GM12878 (cell line): ENCODE data around the gene GLIPR2. TPM values are rescaled to one million over a fixed set of nuclear protein-coding genes. Genes with fewer than 3 reads are reported as not detected.

Experiments used
- ASH2L ChIP-seq: fragments of 300-600, 200-600 bp; sonication (generic); IDR thresholded peaks from 2 replicates; pipeline ENCODE4 v1.6.1; 2017; ENCODE audit warnings: low read depth, mild to moderate bottlenecking, borderline replicate concordance
- BCL11A ChIP-seq: IDR thresholded peaks from 2 replicates; pipeline ENCODE4 v1.6.1; 2011; ENCODE audit warnings: low read depth, low read length
- BHLHE40 ChIP-seq, 2 experiments: fragments of 450-650 bp in 1 of 2; IDR thresholded peaks; 2 replicates each; pipeline ENCODE4 v1.6.1; 2011 to 2017; ENCODE audit warnings: low read depth in 2 of 2, borderline replicate concordance in 1 of 2, improper control_type of control experiment in 1 of 2, low read length in 1 of 2, mild to moderate bottlenecking in 1 of 2
- CBX3 ChIP-seq: fragments of 200-600 bp; sonication (generic); IDR thresholded peaks from 2 replicates; pipeline ENCODE4 v1.6.1; 2016; ENCODE audit warnings: low read depth, borderline replicate concordance
- EED ChIP-seq: sonication (generic); IDR thresholded peaks from 2 replicates; pipeline ENCODE4 v1.6.1; 2016; ENCODE audit warnings: antibody characterized with exemption, low read depth
- ETV6 ChIP-seq, 2 experiments: fragments of 450-650 bp in 1 of 2; IDR thresholded peaks in 1 of 2; conservative IDR thresholded peaks in 1 of 2; 2 replicates each; pipeline ENCODE4 v1.6.1; 2014; ENCODE audit warnings: antibody characterized with exemption in 1 of 2, borderline replicate concordance in 1 of 2, low read depth in 1 of 2, mild to moderate bottlenecking in 1 of 2, moderate library complexity in 1 of 2
- FOXK2 ChIP-seq: fragments of 450-650 bp; IDR thresholded peaks from 2 replicates; pipeline ENCODE4 v1.6.1; 2017; ENCODE audit warnings: mild to moderate bottlenecking, moderate library complexity
- HCFC1 ChIP-seq: fragments of 150-350 bp; IDR thresholded peaks from 2 replicates; pipeline ENCODE4 v1.6.1; 2014; ENCODE audit warnings: low read length
- IKZF1 ChIP-seq: fragments of 450-650 bp; conservative IDR thresholded peaks from 2 replicates; pipeline ENCODE4 v1.6.1; 2017; ENCODE audit warnings: antibody characterized with exemption, mild to moderate bottlenecking
- IRF4 ChIP-seq: IDR thresholded peaks from 2 replicates; pipeline ENCODE4 v1.6.1; 2011; ENCODE audit warnings: low read depth, low read length
- JUNB ChIP-seq: IDR thresholded peaks from 2 replicates; pipeline ENCODE4 v1.6.1; 2016; ENCODE audit warnings: antibody characterized with exemption, mild to moderate bottlenecking
- KLF5 ChIP-seq: fragments of 450-650 bp; IDR thresholded peaks from 2 replicates; pipeline ENCODE4 v1.6.1; 2014; ENCODE audit warnings: mild to moderate bottlenecking; ENCODE audit not compliant: partially characterized antibody
- LARP7 ChIP-seq: fragments of 450-650 bp; IDR thresholded peaks from 2 replicates; pipeline ENCODE4 v1.6.1; 2017; ENCODE audit warnings: mild to moderate bottlenecking
- MEF2B ChIP-seq: fragments of 450-650 bp; IDR thresholded peaks from 2 replicates; pipeline ENCODE4 v1.6.1; 2018; ENCODE audit warnings: mild to moderate bottlenecking, moderate library complexity; ENCODE audit not compliant: partially characterized antibody, poor library complexity, severe bottlenecking
- MTA3 ChIP-seq: IDR thresholded peaks from 2 replicates; pipeline ENCODE4 v1.6.1; 2012; ENCODE audit warnings: low read length, inconsistent platforms, borderline replicate concordance
- NFYA ChIP-seq: IDR thresholded peaks from 2 replicates; pipeline ENCODE4 v1.6.1; 2011; ENCODE audit warnings: low read depth, mild to moderate bottlenecking, low read length, improper control_type of control experiment, borderline replicate concordance
- NR2C1 ChIP-seq: fragments of 450-650 bp; IDR thresholded peaks from 2 replicates; pipeline ENCODE4 v1.6.1; 2017; ENCODE audit warnings: antibody characterized with exemption, mild to moderate bottlenecking, moderate library complexity
- POU2F2 ChIP-seq: IDR thresholded peaks from 3 replicates; pipeline ENCODE4 v1.6.1; 2011; ENCODE audit warnings: low read depth, mild to moderate bottlenecking, low read length, borderline replicate concordance
- RELA ChIP-seq: fragments of 450-650 bp; IDR thresholded peaks from 2 replicates; pipeline ENCODE4 v1.8.0; 2014; ENCODE audit warnings: borderline replicate concordance; ENCODE audit not compliant: partially characterized antibody
- SUPT20H ChIP-seq: IDR thresholded peaks from 2 replicates; pipeline ENCODE4 v1.6.1; 2011; ENCODE audit warnings: low read depth, mild to moderate bottlenecking, low read length, moderate library complexity, borderline replicate concordance; ENCODE audit not compliant: control insufficient read depth
- ZBED1 ChIP-seq: IDR thresholded peaks from 2 replicates; pipeline ENCODE4 v1.6.1; 2016; ENCODE audit warnings: borderline replicate concordance
- ZNF24 ChIP-seq: fragments of 450-650 bp; IDR thresholded peaks from 2 replicates; pipeline ENCODE4 v1.6.1; 2017; ENCODE audit warnings: antibody characterized with exemption, mild to moderate bottlenecking
- polyA plus RNA-seq, 11 experiments: library from polyadenylated mRNA; depleted of rRNA in 4 of 11; unstranded in 6 of 11; stranded (reverse) in 5 of 11; fragments of >200 nt; fragmentation: Nextera tagmentation in 4 of 11; fragmentation: Illumina TruSeq in 1 of 11; extraction: Ambion mirVana in 4 of 11; extraction: Trizol in 1 of 11; gene quantifications; 1 replicate in 1 of 11; 2 replicates in 10 of 11; pipeline versions ENCODE4 v1.2.1 to v1.2.3, GENCODE V29; 2011 to 2016; ENCODE audit warnings: inconsistent platforms in 2 of 11, missing spikeins in 2 of 11, low read depth in 1 of 11
- total RNA-seq, 4 experiments: library from RNA; depleted of rRNA in 3 of 4; stranded (reverse); fragments of >200 nt in 3 of 4; fragmentation: Illumina TruSeq in 1 of 4; extraction: Trizol in 1 of 4; gene quantifications; 2 replicates each; pipeline versions ENCODE4 v1.2.1 to v1.2.3, GENCODE V29; 2013 to 2021
- TF ChIP-seq, protein P1 (sequence below): IDR thresholded peaks from 2 replicates; pipeline ENCODE4 v1.6.1; 2012; ENCODE audit warnings: low read depth, low read length, improper control_type of control experiment
- TF ChIP-seq, protein P2 (sequence below): fragments of 450-650 bp; IDR thresholded peaks from 2 replicates; pipeline ENCODE4 v1.6.1; 2018; ENCODE audit warnings: borderline replicate concordance, mild to moderate bottlenecking; ENCODE audit not compliant: partially characterized antibody

GLIPR2 gene
- total and polyA plus RNA-seq, 10 of the 15 experiments (the other 5 are each of a cell fraction or from before 2014, with no cell fraction given) = 0.41 to 3.5 (median 2.2) TPM

DNA sequence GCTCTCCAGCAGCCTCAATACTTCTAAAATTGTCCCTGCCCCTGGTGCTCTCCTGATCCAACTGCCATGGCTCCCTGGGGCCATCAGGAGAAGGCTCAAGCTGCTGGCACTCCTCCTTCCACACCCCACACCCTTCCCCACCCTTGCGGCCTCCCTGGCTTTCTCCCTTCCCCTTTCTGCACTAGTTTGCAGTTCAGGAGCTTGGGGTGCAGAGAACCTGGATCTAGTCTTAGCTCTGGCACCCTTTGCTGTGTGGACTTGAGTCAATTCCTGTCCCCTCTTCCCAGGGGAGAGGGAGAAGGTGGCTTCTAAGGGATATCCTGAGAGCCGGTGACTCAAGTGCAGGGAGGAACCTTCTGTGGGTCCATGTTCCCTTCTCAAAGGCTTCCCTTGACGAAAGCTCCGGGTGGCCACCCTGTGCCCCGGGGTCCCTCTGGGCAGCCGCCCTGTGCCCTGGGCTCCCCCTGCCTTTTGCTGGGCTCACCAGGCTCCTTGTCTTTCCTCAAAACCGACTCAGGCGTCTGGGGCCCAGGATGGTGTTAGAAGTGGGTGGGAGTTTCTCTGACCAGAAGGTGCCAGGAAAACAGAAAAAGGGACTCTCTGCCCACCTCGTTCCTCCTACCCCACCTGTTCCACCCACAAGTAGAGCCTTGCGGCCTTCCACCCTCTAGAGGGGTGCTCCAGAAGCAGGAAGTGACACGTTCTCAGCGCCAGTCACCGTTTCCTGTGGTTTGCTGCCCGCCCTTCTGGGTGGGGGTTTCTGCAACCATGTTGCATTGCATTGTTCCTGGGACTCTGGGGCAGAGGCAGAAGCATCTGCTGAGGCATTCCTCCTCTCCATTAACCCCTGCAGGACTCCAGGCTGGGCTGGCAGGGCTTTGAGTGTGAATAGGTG lies 15.0 kb downstream of the GLIPR2 start (continued):
- TF ChIP-seq, protein P1, sequence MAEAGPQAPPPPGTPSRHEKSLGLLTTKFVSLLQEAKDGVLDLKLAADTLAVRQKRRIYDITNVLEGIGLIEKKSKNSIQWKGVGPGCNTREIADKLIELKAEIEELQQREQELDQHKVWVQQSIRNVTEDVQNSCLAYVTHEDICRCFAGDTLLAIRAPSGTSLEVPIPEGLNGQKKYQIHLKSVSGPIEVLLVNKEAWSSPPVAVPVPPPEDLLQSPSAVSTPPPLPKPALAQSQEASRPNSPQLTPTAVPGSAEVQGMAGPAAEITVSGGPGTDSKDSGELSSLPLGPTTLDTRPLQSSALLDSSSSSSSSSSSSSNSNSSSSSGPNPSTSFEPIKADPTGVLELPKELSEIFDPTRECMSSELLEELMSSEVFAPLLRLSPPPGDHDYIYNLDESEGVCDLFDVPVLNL = no peak
- TF ChIP-seq BHLHE40 (IDR thresholded peaks at IDR 0.05; ENCODE audit: borderline replicate concordance in 1 of 2, low read depth in 2 of 2, low read length in 1 of 2) = peak; percentile 74 to 76
- peak; percentile 84; the same call in 1 of the 2 replicates for TF ChIP-seq BCL11A
- peak in 1 of 2 experiments; percentile 90; a peak in 2 of 4 replicates for TF ChIP-seq ETV6 (conservative IDR thresholded peaks at IDR 0.05 in 1 of 2, IDR thresholded peaks at IDR 0.05 in 1 of 2; ENCODE audit: borderline replicate concordance in 1 of 2, low read depth in 1 of 2)
- TF ChIP-seq, protein P2, sequence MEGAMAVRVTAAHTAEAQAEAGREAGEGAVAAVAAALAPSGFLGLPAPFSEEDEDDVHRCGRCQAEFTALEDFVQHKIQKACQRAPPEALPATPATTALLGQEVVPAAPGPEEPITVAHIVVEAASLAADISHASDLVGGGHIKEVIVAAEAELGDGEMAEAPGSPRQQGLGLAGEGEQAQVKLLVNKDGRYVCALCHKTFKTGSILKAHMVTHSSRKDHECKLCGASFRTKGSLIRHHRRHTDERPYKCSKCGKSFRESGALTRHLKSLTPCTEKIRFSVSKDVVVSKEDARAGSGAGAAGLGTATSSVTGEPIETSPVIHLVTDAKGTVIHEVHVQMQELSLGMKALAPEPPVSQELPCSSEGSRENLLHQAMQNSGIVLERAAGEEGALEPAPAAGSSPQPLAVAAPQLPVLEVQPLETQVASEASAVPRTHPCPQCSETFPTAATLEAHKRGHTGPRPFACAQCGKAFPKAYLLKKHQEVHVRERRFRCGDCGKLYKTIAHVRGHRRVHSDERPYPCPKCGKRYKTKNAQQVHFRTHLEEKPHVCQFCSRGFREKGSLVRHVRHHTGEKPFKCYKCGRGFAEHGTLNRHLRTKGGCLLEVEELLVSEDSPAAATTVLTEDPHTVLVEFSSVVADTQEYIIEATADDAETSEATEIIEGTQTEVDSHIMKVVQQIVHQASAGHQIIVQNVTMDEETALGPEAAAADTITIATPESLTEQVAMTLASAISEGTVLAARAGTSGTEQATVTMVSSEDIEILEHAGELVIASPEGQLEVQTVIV = no peak
- peak; percentile 55 for TF ChIP-seq MEF2B
- no peak for TF ChIP-seq ASH2L
- no peak for TF ChIP-seq LARP7
- TF ChIP-seq ZBED1 = no peak; the same call in 1 of the 2 replicates
- TF ChIP-seq ZNF24 = no peak
- TF ChIP-seq MTA3 = peak; percentile 93; the same call in 1 of the 2 replicates
- no peak for TF ChIP-seq SUPT20H
- TF ChIP-seq POU2F2 = peak; percentile 73; the same call in 1 of the 3 replicates
- no peak for TF ChIP-seq KLF5
- peak; percentile 40; the same call in 1 of the 2 replicates for TF ChIP-seq IRF4
- no peak for TF ChIP-seq NFYA
- TF ChIP-seq CBX3 = no peak
- TF ChIP-seq IKZF1 = peak; percentile 82
- peak; percentile 93 for TF ChIP-seq EED
- TF ChIP-seq HCFC1 = no peak; the same call in 1 of the 2 replicates
- TF ChIP-seq JUNB = peak; percentile 37; the same call in 1 of the 2 replicates
- no peak for TF ChIP-seq RELA
- TF ChIP-seq FOXK2 = no peak
- TF ChIP-seq NR2C1 = no peak
